ENCODE data around the gene RFX8.
A peak's percentile ranks its signal among the peaks of the same experiment; 100 is the strongest.

RFX8 gene

GRCh38 chr2:101410114-101410513, 64.8 kb downstream of the RFX8 start:
- DNase-seq (ENCODE audit: low read depth): no peak

DNA sequence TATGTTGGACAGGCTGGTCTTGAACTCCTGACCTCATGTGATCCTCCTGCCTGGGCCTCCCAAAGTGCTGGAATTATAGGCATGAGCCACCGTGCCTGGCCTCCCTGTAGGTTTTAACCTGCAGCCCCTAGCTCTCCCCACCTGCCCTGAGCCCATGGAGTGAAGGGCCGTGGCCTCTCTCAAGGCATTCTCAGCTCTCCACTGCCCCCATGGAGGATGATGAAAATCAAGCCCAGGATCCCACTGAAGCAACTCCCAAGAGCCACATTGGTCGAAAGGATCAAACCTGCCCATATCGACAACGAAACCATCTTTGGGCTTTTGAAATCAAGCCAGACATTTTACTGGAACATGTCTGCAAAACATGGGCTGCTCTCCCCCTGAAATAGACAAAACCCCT, 65.2 kb downstream of the RFX8 start:
- DNase-seq (ENCODE audit: low read depth): no peak

DNA sequence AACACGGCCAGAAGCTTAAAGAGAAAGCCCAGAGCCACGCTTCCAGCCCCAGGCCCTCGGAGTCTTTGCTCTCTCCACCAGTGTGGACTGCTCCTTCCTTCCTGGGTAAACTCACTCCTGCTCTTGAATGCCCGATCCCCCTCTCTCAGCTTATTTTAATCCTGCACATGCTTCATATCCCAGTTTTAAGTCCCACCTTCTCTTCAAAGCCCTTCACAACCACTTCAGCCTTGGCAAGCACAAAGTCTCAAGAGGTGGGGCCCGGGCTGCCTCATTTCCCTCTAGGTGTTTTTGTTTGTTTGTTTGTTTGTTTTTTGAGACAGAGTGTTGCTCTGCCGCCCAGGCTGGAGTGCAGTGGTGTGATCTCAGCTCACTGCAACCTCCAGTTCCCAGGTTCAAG, 66.0 kb downstream of the RFX8 start:
- DNase-seq (ENCODE audit: low read depth): no peak

DNA sequence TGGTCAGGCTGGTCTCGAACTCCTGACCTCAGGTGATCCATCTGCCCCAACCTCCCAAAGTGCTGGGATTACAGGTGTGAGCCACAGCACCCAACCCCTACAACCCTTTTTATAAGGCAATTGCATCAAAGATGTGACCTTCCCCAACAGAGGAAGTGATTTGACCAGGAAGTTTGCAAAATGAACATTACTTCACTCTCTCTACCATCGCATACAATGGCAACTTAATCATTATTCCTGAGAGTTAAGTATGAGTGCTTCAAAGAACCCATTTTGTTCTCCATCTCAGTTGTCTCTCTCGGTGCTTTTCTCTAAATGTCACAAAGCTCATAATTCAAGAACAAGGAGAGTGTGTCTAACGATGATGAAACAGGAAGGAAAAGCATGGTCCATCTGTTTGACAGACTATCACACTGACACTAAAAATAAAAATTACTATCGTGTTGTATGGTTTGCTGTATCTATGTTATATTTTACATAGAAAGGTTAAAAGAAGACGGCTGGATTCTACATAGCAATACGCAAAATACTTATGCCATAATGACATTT, 69.5 kb downstream of the RFX8 start:
- no peak for DNase-seq (ENCODE audit: low read depth)

DNA sequence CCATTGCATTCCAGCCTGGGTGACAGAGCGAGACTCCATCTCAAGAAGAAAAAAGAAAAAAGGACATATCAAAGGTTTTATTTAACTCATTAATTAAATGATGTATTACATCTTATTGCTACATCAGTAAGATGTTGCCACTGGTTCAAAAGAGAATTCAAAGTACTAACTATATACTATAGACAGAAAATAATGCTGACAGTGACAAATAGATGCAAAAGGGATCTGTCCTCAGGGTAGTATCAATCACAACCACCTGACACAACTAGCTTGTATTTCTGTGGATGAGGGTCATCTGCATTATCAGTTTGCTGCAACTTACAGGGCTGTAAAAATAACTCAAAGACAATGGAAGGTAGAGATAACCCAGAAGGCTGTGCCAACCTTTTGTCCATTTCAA, 71.2 kb downstream of the RFX8 start:
- no peak for DNase-seq (ENCODE audit: low read depth)

DNA sequence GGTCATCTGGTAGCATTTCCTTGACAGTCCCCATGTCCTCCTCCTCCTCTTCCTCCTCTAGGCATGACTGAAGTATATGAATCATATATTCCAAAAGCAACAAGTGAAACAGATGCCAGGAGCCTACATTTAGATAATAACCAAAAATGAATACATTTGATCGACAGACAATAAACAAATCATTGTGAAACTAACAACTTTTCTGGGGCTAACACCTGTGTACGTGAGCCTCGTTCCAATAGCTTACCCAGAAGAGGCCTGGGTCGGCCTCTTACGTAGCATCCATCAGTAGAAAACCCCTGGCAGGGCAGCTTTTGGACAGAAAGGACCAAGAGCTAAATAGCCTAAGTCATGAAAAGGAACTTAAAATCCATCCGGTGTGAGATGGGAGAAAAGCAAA, 72.3 kb downstream of the RFX8 start:
- no peak for DNase-seq (ENCODE audit: low read depth)

DNA sequence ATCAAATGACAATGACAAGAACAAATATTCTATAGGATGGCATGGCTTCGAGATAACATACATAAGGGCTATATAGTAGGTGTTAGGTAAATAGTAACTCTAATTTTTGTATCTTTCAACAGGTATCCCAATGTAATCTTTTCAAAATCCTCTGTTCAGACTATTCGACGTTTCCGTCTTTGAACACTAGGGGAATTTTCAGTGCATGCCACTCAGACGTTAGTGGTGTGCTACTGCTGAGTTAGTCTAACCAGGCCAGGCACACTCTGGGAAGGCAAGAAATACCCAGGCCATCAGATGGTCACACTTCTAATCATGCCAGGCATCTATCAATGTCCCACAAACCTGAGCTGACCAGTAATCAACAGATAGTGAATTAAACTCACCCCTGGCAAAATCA, 73.0 kb downstream of the RFX8 start:
- DNase-seq (ENCODE audit: low read depth): no peak

DNA sequence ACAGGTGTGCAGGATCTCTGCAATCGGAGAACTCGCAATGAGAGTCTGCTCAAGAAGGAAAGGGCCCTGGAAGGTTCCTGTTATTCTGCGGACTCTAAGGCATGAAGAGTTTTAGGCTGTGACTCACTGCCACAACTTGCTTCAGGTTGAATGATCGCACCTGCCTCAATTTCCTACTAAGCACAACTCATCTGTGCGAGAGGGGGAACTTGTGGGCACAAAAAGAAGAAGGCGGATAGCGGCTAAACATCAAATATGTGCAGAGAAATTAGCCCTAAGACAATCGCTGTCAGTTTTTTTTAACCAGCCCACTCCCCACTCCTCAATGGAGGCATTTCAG, 73.6 kb downstream of the RFX8 start:
- DNase-seq (ENCODE audit: low read depth): no peak

- DNase-seq (ENCODE audit: low read depth): no peak
These were observed 74.2 kb downstream of the RFX8 start for GRCh38 chr2:101400506-101401325.

DNA sequence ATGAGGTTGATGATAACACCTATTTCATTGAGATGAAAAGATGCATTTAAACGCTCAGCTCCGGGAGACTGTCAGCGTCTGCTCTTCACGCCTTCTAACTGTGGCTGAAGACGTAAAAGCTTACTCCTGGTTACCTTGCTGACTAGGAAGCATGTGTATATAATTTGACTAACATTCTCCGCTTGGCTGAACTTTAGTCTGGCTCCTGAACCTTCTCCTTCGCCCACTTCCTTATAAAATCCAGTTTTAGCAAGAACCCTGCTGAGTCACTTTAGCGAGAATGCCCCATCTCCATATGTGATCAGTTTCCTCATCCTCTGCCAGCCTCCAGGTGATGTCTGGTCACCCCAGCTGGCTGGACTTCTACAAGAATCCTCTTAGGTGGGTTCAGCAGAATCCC, 74.9 kb downstream of the RFX8 start:
- no peak for DNase-seq (ENCODE audit: low read depth)

GRCh38 chr2:101399021-101399799, 75.7 kb downstream of the RFX8 start:
- no peak for DNase-seq (ENCODE audit: low read depth)

DNA sequence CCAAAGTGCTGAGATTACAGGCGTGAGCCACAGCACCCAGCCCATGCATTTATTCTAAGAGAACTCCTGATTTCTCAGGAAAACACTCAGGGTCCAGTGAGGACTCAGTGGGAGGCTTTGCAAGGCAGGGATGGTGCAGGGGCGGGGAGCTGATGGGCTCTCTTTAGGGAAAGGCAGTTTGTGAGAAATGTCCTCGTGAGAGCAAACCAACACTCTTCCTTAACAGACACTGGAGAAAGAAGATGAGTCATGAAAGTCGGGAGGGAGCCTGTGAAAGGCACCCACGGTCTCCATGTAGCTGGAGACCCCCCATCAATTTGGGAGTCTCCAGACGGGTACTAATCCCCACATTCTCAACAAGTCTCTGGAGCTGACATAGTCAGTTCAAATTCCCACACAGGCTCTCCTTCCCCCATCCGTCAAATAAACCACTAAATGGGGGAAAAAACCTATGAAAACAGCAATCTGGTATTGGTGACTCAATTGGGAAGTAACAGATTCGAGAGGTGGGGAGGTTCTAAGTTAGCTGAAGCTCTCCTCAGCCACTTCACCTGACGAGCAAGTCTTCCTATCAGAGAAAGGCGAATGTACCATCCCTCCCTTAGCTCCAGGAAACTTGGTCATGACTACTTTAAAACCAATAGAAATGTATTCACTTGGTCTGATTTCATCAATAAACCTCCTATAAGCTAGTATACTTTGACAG, 76.6 kb downstream of the RFX8 start:
- no peak for DNase-seq (ENCODE audit: low read depth)

GRCh38 chr2:101396316-101396717, 78.6 kb downstream of the RFX8 start:
- DNase-seq (ENCODE audit: low read depth): peak; percentile 90

DNA sequence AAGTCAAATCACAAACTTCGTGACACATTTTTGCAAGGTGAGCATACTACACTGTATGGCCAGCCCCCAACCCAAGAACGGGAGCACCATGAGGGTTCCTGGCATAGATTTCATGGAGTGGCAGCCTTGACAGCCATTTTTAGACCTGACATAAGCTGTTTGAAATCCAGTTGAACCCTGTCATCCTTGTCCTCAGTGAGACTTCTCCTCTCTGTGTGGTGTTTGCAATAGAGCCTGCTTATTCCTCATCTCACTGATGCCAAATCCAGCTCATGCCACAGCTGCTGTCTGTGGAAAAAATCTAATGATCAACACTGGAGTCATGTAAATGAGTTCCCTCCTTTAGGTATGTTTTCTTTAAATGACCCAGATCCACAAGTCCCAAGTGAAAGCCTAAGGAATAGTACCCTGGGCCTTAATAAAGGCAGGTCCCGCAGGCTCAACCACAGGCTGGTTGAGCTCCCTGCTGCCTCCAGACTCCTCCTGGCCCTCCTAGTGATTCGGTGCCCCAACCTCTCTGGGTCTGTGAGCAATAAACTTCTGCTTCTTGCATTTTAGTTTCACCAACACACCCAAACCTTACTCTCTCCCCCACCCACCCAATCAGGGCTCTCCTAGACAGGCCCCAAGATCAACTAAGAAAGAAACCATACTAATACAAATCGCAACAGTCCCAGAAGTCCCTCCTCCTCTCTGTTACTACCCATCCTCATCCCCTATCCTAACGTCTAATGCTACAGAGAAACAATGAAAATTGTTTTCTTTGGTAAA, 79.2 kb downstream of the RFX8 start:
- no peak for DNase-seq (ENCODE audit: low read depth)

- peak; percentile 42 for DNase-seq (ENCODE audit: low read depth)
These were observed 86.7 kb downstream of the RFX8 start for GRCh38 chr2:101388232-101388631.

DNA sequence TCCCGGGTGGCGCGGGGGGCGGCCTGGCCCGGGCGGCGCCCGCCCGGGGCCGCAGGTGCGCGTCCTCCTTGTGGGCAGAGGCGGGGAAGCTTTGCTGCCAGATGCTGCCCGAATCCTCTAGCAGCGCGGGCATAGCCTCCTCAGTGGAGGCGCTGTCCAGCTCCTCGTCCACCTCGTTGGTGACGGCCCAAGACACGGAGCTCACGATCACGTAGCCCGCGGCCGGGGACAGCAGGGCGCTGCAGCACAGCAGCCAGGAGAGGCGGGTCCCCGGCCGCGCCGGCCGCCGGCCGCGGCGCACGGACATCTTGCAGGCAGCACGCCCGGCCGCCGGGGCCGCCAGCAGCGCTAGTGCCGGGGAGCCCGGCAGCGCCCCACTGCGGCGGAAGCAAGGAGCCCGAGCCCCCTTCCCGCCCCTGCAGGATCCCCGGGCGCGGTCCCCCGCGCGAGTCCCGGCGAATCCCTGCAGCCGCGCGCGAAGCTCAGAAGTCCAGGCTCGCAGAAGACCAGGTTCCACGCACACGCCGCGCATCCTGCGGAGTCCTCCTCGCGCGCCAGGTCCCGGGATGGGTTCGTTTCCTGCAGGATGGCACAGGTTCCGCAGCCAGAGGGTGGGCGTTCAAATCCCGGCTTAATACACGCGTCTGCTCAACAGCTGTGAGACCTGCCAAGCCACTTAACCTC, 87.6 kb downstream of the RFX8 start, which contains the start of gene CREG2:
Gene CREG2, minus strand, starts transcription at position 353 of the 684 bp plus-strand sequence. Its CDS starts 46 bp downstream, at position 307.
- no peak for DNase-seq (ENCODE audit: low read depth)

DNA sequence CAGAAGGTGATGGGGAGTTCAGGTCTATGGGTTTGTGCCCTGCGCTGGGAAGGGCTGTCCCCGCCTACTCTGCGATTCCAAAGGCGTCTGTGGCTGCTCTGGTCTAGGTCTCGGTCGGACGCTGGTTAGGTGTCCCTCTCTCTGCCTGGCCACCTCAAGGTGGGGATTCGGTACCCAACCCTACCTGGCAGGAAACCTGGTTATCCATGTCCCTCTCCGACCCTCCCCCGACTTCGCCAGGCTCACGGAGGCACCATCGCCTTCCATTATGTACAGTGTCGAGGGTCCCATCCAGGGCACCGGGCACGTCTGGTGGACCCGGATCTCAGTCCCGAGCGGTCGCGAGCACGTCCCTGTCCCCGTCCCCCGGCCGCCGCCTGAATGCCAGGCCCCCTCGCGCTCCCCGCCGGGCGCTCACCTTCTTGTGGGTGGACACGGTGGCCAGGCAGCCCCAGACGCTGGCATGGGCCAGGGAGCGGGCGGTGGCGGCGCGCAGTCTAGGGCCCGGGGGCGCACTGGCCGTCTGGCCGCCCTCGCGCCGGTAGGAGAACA, 88.2 kb downstream of the RFX8 start:
- DNase-seq (ENCODE audit: low read depth): no peak

- DNase-seq (ENCODE audit: low read depth): no peak
These were observed 91.8 kb downstream of the RFX8 start for GRCh38 chr2:101383016-101383541.

- DNase-seq (ENCODE audit: low read depth): no peak
These were observed 92.5 kb downstream of the RFX8 start for GRCh38 chr2:101382442-101382841.

- DNase-seq (ENCODE audit: low read depth): peak; percentile 62
These were observed 94.5 kb downstream of the RFX8 start for GRCh38 chr2:101380376-101380775.

GRCh38 chr2:101379091-101379490, 95.8 kb downstream of the RFX8 start:
- DNase-seq (ENCODE audit: low read depth): no peak

Data from HS-5 (cell line).